ENCODE data around the gene CFAP157. TPM values are rescaled to one million over a fixed set of nuclear protein-coding genes. Genes with fewer than 3 reads are reported as not detected.

Gene CFAP157
- total and polyA plus RNA-seq, 2 of the 13 experiments (the other 11 are each of a cell fraction or from before 2014, with no cell fraction given) = 0.07 TPM; not detected in 1

GRCh38 chr9:127729522-127730256, 22.9 kb downstream of the CFAP157 start (continued):
- TF ChIP-seq RBFOX2 (IDR thresholded peaks at IDR 0.05; ENCODE audit: low read depth, low read length) (no peak), ZNF609 (CRISPR knock-in tag; IDR thresholded peaks at IDR 0.05; ENCODE audit: borderline replicate concordance) (no peak), ZNF614 (CRISPR knock-in tag; IDR thresholded peaks at IDR 0.05; ENCODE audit: borderline replicate concordance) (no peak), ZNF468 (CRISPR knock-in tag; IDR thresholded peaks at IDR 0.05) (no peak), ZNF256 (CRISPR knock-in tag; conservative IDR thresholded peaks at IDR 0.05) (no peak), YEATS2 (CRISPR knock-in tag; IDR thresholded peaks at IDR 0.05; ENCODE audit: borderline replicate concordance) (no peak), ZC3H13 (CRISPR knock-in tag; IDR thresholded peaks at IDR 0.05) (no peak), SIX1 (CRISPR knock-in tag; IDR thresholded peaks at IDR 0.05; ENCODE audit: borderline replicate concordance) (no peak), KLF13 (CRISPR knock-in tag; IDR thresholded peaks at IDR 0.05) (no peak), U2AF1 (optimal IDR thresholded peaks at IDR 0.05; ENCODE audit: low read depth, low read length) (no peak), ZNF350 (CRISPR knock-in tag; IDR thresholded peaks at IDR 0.05; ENCODE audit: borderline replicate concordance, low read depth) (no peak), TRIM24 (CRISPR knock-in tag; IDR thresholded peaks at IDR 0.05) (no peak), GRHL1 (CRISPR knock-in tag; conservative IDR thresholded peaks at IDR 0.05) (no peak), CTCF (CRISPR knock-in tag; IDR thresholded peaks at IDR 0.05) (0 out of 2 replicates have a peak, but pooled peaks have one; percentile 20)
